ENCODE results near the gene PRSS50. TPM values are rescaled to one million over a fixed set of nuclear protein-coding genes. Genes with fewer than 3 reads are reported as not detected.
"Not testable (repeated sequence)": the region's sequence is repeated elsewhere in the genome, so short reads cannot be mapped to it uniquely, and the experiment has no call there.

Gene PRSS50
- total RNA-seq, 4 donors from 2014 or later, result 0.21 to 0.55 TPM; not detected in 2

- H3K4me3 ChIP-seq, result no peak overlapping the region
- no peaks in the 10 kb centered on the region for H3K9me3 ChIP-seq
- no peak for DNase-seq
- intact Hi-C loops (cut with DNase I; ENCODE audit: low total_unique reads), result no loop called here
- TF ChIP-seq CTCF (IDR thresholded peaks at IDR 0.05), result no peak
- TF ChIP-seq POLR2A (IDR thresholded peaks at IDR 0.05), result no peak
- no peaks in the 10 kb centered on the region for H3K36me3 ChIP-seq
- H3K27me3 ChIP-seq, result no peaks in the 10 kb centered on the region
- H3K4me1 ChIP-seq, result no peaks in the 10 kb centered on the region
- H3K27ac ChIP-seq, result no peak overlapping the region
Measured at GRCh38 chr3:46755646-46756045, 38.0 kb upstream of the PRSS50 start.

GRCh38 chr3:46753127-46753526 lies 35.5 kb upstream of the PRSS50 start:
- H3K4me3 ChIP-seq; H3K27ac ChIP-seq; intact Hi-C loops (cut with DNase I; ENCODE audit: low total_unique reads); H3K9me3 ChIP-seq; DNase-seq; H3K27me3 ChIP-seq; H3K36me3 ChIP-seq; H3K4me1 ChIP-seq: not testable (repeated sequence)

- DNase-seq, result no peak
- no peaks in the 10 kb centered on the region for H3K36me3 ChIP-seq
- H3K4me3 ChIP-seq, result no peak overlapping the region
- no peaks in the 10 kb centered on the region for H3K27me3 ChIP-seq
- H3K9me3 ChIP-seq, result no peaks in the 10 kb centered on the region
- H3K27ac ChIP-seq, result no peak overlapping the region
- intact Hi-C loops (cut with DNase I; ENCODE audit: low total_unique reads), result no loop called here
- TF ChIP-seq CTCF (IDR thresholded peaks at IDR 0.05), result no peak
- TF ChIP-seq POLR2A (IDR thresholded peaks at IDR 0.05), result no peak
- no peaks in the 10 kb centered on the region for H3K4me1 ChIP-seq
Measured at GRCh38 chr3:46750555-46751038, 32.9 kb upstream of the PRSS50 start.

- no peak overlapping the region for H3K4me3 ChIP-seq
- no peak overlapping the region for H3K27ac ChIP-seq
- no peaks in the 10 kb centered on the region for H3K36me3 ChIP-seq
- H3K27me3 ChIP-seq, result no peaks in the 10 kb centered on the region
- no peaks in the 10 kb centered on the region for H3K9me3 ChIP-seq
- DNase-seq, result no peak
- H3K4me1 ChIP-seq, result no peaks in the 10 kb centered on the region
- TF ChIP-seq CTCF (IDR thresholded peaks at IDR 0.05), result no peak
- TF ChIP-seq POLR2A (IDR thresholded peaks at IDR 0.05), result no peak
- intact Hi-C loops (cut with DNase I; ENCODE audit: low total_unique reads), result no loop called here
Measured at GRCh38 chr3:46749129-46749528, 31.5 kb upstream of the PRSS50 start.

- H3K9me3 ChIP-seq, result no peaks in the 10 kb centered on the region
- H3K36me3 ChIP-seq, result no peaks in the 10 kb centered on the region
- TF ChIP-seq POLR2A (IDR thresholded peaks at IDR 0.05) (no peak), CTCF (IDR thresholded peaks at IDR 0.05) (no peak)
- no peak overlapping the region for H3K4me3 ChIP-seq
- intact Hi-C loops (cut with DNase I; ENCODE audit: low total_unique reads), result no loop called here
- DNase-seq, result no peak
- H3K4me1 ChIP-seq, result no peaks in the 10 kb centered on the region
- no peak overlapping the region for H3K27ac ChIP-seq
- no peaks in the 10 kb centered on the region for H3K27me3 ChIP-seq
Measured at GRCh38 chr3:46748170-46748569, 30.5 kb upstream of the PRSS50 start.

- TF ChIP-seq POLR2A (IDR thresholded peaks at IDR 0.05), result no peak
- TF ChIP-seq CTCF (IDR thresholded peaks at IDR 0.05), result no peak
- intact Hi-C loops (cut with DNase I; ENCODE audit: low total_unique reads), result no loop called here
- no peak overlapping the region for H3K27ac ChIP-seq
- no peaks in the 10 kb centered on the region for H3K36me3 ChIP-seq
- no peaks in the 10 kb centered on the region for H3K4me1 ChIP-seq
- no peak overlapping the region for H3K4me3 ChIP-seq
- no peak for DNase-seq
- no peaks in the 10 kb centered on the region for H3K9me3 ChIP-seq
- H3K27me3 ChIP-seq, result no peaks in the 10 kb centered on the region
Measured at GRCh38 chr3:46746711-46747110, 29.0 kb upstream of the PRSS50 start.

All from uterus (tissue), 4 donors.